Measurements from ENCODE around the gene EP400.

The EP400 gene

GRCh38 chr12:132081423-132081822, 131.7 kb downstream of the EP400 start:
- no peak for TF ChIP-seq GATA2 (IDR thresholded peaks at IDR 0.05; ENCODE audit: low read depth, low read length)
- TF ChIP-seq GATA3 (IDR thresholded peaks at IDR 0.05; ENCODE audit: low read depth, low read length) = no peak

- TF ChIP-seq GATA3 (IDR thresholded peaks at IDR 0.05; ENCODE audit: low read depth, low read length) (no peak), GATA2 (IDR thresholded peaks at IDR 0.05; ENCODE audit: low read depth, low read length) (no peak)
Measured at GRCh38 chr12:132083614-132083940, 133.8 kb downstream of the EP400 start.

- TF ChIP-seq GATA3 (IDR thresholded peaks at IDR 0.05; ENCODE audit: low read depth, low read length) (no peak), GATA2 (IDR thresholded peaks at IDR 0.05; ENCODE audit: low read depth, low read length) (no peak)
Measured at GRCh38 chr12:132083941-132084620, 134.3 kb downstream of the EP400 start.

- TF ChIP-seq GATA2 (IDR thresholded peaks at IDR 0.05; ENCODE audit: low read depth, low read length) (no peak), GATA3 (IDR thresholded peaks at IDR 0.05; ENCODE audit: low read depth, low read length) (no peak)
Measured at GRCh38 chr12:132084621-132085290, 135.0 kb downstream of the EP400 start.

GRCh38 chr12:132085291-132085635, 135.5 kb downstream of the EP400 start:
- no peak for TF ChIP-seq GATA3 (IDR thresholded peaks at IDR 0.05; ENCODE audit: low read depth, low read length)

GRCh38 chr12:132089407-132089910, 139.7 kb downstream of the EP400 start:
- TF ChIP-seq GATA3 (IDR thresholded peaks at IDR 0.05; ENCODE audit: low read depth, low read length) = no peak
- no peak for TF ChIP-seq GATA2 (IDR thresholded peaks at IDR 0.05; ENCODE audit: low read depth, low read length)

- TF ChIP-seq GATA2 (IDR thresholded peaks at IDR 0.05; ENCODE audit: low read depth, low read length) (no peak), GATA3 (IDR thresholded peaks at IDR 0.05; ENCODE audit: low read depth, low read length) (no peak)
Measured at GRCh38 chr12:132094269-132094891, 144.6 kb downstream of the EP400 start.

GRCh38 chr12:132095520-132096409, 146.0 kb downstream of the EP400 start:
- no peak for TF ChIP-seq GATA2 (IDR thresholded peaks at IDR 0.05; ENCODE audit: low read depth, low read length)
- TF ChIP-seq GATA3 (IDR thresholded peaks at IDR 0.05; ENCODE audit: low read depth, low read length) = no peak

- TF ChIP-seq GATA3 (IDR thresholded peaks at IDR 0.05; ENCODE audit: low read depth, low read length) (no peak), GATA2 (IDR thresholded peaks at IDR 0.05; ENCODE audit: low read depth, low read length) (no peak)
Measured at GRCh38 chr12:132099739-132100138, 150.0 kb downstream of the EP400 start.

GRCh38 chr12:132100306-132101065, 150.7 kb downstream of the EP400 start:
- no peak for TF ChIP-seq GATA2 (IDR thresholded peaks at IDR 0.05; ENCODE audit: low read depth, low read length)
- no peak for TF ChIP-seq GATA3 (IDR thresholded peaks at IDR 0.05; ENCODE audit: low read depth, low read length)

- TF ChIP-seq GATA3 (IDR thresholded peaks at IDR 0.05; ENCODE audit: low read depth, low read length) (no peak), GATA2 (IDR thresholded peaks at IDR 0.05; ENCODE audit: low read depth, low read length) (no peak)
Measured at GRCh38 chr12:132102297-132102696, 152.6 kb downstream of the EP400 start.

GRCh38 chr12:132103542-132104308, 154.0 kb downstream of the EP400 start:
- TF ChIP-seq GATA2 (IDR thresholded peaks at IDR 0.05; ENCODE audit: low read depth, low read length) (no peak), GATA3 (IDR thresholded peaks at IDR 0.05; ENCODE audit: low read depth, low read length) (no peak)

- TF ChIP-seq GATA3 (IDR thresholded peaks at IDR 0.05; ENCODE audit: low read depth, low read length) (no peak), GATA2 (IDR thresholded peaks at IDR 0.05; ENCODE audit: low read depth, low read length) (no peak)
Measured at GRCh38 chr12:132105467-132105866, 155.7 kb downstream of the EP400 start.

Measured in SH-SY5Y (cell line).